AG09309 (cell line): ENCODE results near the gene PARN.
"Not testable (repeated sequence)": the region's sequence is repeated elsewhere in the genome, so short reads cannot be mapped to it uniquely, and the experiment has no call there.

ENCODE experiments used
- DNase-seq: peaks from one replicate; pipeline ENCODE4 v3.0.0-alpha.2; 2010; ENCODE audit warnings: low read depth
- H3K4me3 ChIP-seq: 2 replicates; pipeline ENCODE4 v1.5.1; 2011; ENCODE audit warnings: mild to moderate bottlenecking, low read depth, low read length, moderate library complexity; ENCODE audit not compliant: control insufficient read depth
- CTCF ChIP-seq: IDR thresholded peaks from 2 replicates; pipeline ENCODE4 v1.5.1; 2011; ENCODE audit warnings: mild to moderate bottlenecking, low read depth, low read length, inconsistent platforms; ENCODE audit not compliant: insufficient read depth, control insufficient read depth; ENCODE audit errors: missing control alignments

PARN gene

GRCh38 chr16:14415291-14415690, 214.8 kb downstream of the PARN start:
- H3K4me3 ChIP-seq, result no peak overlapping the region
- DNase-seq, result no peak
- no peak for TF ChIP-seq CTCF

GRCh38 chr16:14409563-14409962, 220.5 kb downstream of the PARN start:
- TF ChIP-seq CTCF, result no peak
- no peak overlapping the region for H3K4me3 ChIP-seq
- DNase-seq, result peak; percentile 95

GRCh38 chr16:14407786-14408399, 222.2 kb downstream of the PARN start:
- TF ChIP-seq CTCF, result no peak
- DNase-seq, result no peak
- H3K4me3 ChIP-seq, result no peak overlapping the region

- no peak for TF ChIP-seq CTCF
- DNase-seq, result no peak
- no peak overlapping the region for H3K4me3 ChIP-seq
These were observed 224.2 kb downstream of the PARN start for GRCh38 chr16:14405611-14406537.

- H3K4me3 ChIP-seq, DNase-seq: not testable (repeated sequence)
These were observed 227.1 kb downstream of the PARN start for GRCh38 chr16:14403001-14403389.

- not testable (repeated sequence) for DNase-seq, H3K4me3 ChIP-seq
These were observed 227.7 kb downstream of the PARN start for GRCh38 chr16:14402114-14403000.

GRCh38 chr16:14401711-14402061, 228.4 kb downstream of the PARN start:
- DNase-seq, H3K4me3 ChIP-seq: not testable (repeated sequence)

- DNase-seq, result not testable (repeated sequence)
These were observed 228.9 kb downstream of the PARN start for GRCh38 chr16:14400978-14401710.

More at GRCh38 chr16:14400978-14401710, 228.9 kb downstream of the PARN start:
- H3K4me3 ChIP-seq, result not testable (repeated sequence)
